Astrocyte (in vitro differentiated cells and primary cell): Measurements from ENCODE around the gene ZNF385C. TPM values are rescaled to one million over a fixed set of nuclear protein-coding genes. Genes with fewer than 3 reads are reported as not detected.

Source experiments
- DNase-seq: peaks from one replicate; pipeline ENCODE4 v3.0.0-alpha.2; 2010; ENCODE audit warnings: low read depth
- FAIRE-seq: peaks from 2 replicates; lab custom pipeline; 2011; peaks lifted over from hg19 to GRCh38; lab: Jason Lieb, UNC
- H2AFZ ChIP-seq: 2 replicates; pipeline ENCODE4 v1.6.0; 2012; ENCODE audit warnings: low read depth, low read length, inconsistent platforms
- H3K27ac ChIP-seq: 2 replicates; pipeline ENCODE4 v1.5.1; 2011; ENCODE audit warnings: low read depth, low read length, inconsistent platforms
- H3K27me3 ChIP-seq: 2 replicates; pipeline ENCODE4 v1.6.0; 2011; ENCODE audit warnings: low read length, inconsistent platforms; ENCODE audit not compliant: insufficient read depth
- H3K36me3 ChIP-seq: 2 replicates; pipeline ENCODE4 v1.5.1; 2011; ENCODE audit warnings: low read length, inconsistent platforms; ENCODE audit not compliant: insufficient read depth
- H3K4me1 ChIP-seq: 2 replicates; pipeline ENCODE4 v1.5.1; 2011; ENCODE audit warnings: low read length, inconsistent platforms; ENCODE audit not compliant: insufficient read depth
- H3K4me2 ChIP-seq: 2 replicates; pipeline ENCODE4 v1.6.0; 2012; ENCODE audit warnings: low read length, inconsistent platforms
- H3K4me3 ChIP-seq: 2 replicates; pipeline ENCODE4 v1.5.1; 2011; ENCODE audit warnings: low read depth, mild to moderate bottlenecking, low read length, inconsistent platforms; ENCODE audit not compliant: insufficient read depth
- H3K79me2 ChIP-seq: 2 replicates; pipeline ENCODE4 v1.6.0; 2012; ENCODE audit warnings: mild to moderate bottlenecking, low read length, inconsistent platforms; ENCODE audit not compliant: insufficient read depth
- H3K9ac ChIP-seq: 2 replicates; pipeline ENCODE4 v1.6.0; 2012; ENCODE audit warnings: mild to moderate bottlenecking, low read length, inconsistent platforms
- H3K9me3 ChIP-seq: 2 replicates; pipeline ENCODE4 v1.5.1; 2012; ENCODE audit warnings: low read depth, mild to moderate bottlenecking, low read length, inconsistent platforms; ENCODE audit not compliant: insufficient read depth
- H4K20me1 ChIP-seq: 2 replicates; pipeline ENCODE4 v1.6.0; 2012; ENCODE audit warnings: low read length, inconsistent platforms; ENCODE audit not compliant: insufficient read depth
- H3K27ac Mint-ChIP-seq: one replicate; pipeline ENCODE4 v1.8.0; 2021; ENCODE audit warnings: mild to moderate bottlenecking, mixed read lengths; ENCODE audit not compliant: unreplicated experiment
- H3K27me3 Mint-ChIP-seq: one replicate; pipeline ENCODE4 v1.8.0; 2021; ENCODE audit warnings: low read depth, mixed read lengths; ENCODE audit not compliant: unreplicated experiment
- H3K36me3 Mint-ChIP-seq: one replicate; pipeline ENCODE4 v1.8.0; 2021; ENCODE audit warnings: low read depth, mixed read lengths; ENCODE audit not compliant: unreplicated experiment
- H3K4me1 Mint-ChIP-seq: one replicate; pipeline ENCODE4 v1.8.0; 2021; ENCODE audit warnings: low read depth, mixed read lengths; ENCODE audit not compliant: unreplicated experiment
- H3K4me3 Mint-ChIP-seq: one replicate; pipeline ENCODE4 v1.8.0; 2021; ENCODE audit warnings: mild to moderate bottlenecking, moderate library complexity, mixed read lengths; ENCODE audit not compliant: unreplicated experiment
- H3K9me3 Mint-ChIP-seq: one replicate; pipeline ENCODE4 v1.8.0; 2021; ENCODE audit warnings: mild to moderate bottlenecking, mixed read lengths; ENCODE audit not compliant: unreplicated experiment
- EZH2 ChIP-seq: IDR thresholded peaks from 2 replicates; pipeline ENCODE4 v1.6.1; 2012; ENCODE audit warnings: mild to moderate bottlenecking, low read length, inconsistent platforms; ENCODE audit not compliant: insufficient read depth
- total RNA-seq: library from RNA; stranded (reverse); gene quantifications from 2 replicates; pipeline ENCODE4 v1.2.1, GENCODE V29; 2021
- TF ChIP-seq, protein P1 (sequence below): IDR thresholded peaks from 2 replicates; pipeline ENCODE4 v1.5.1; 2011; ENCODE audit warnings: low read depth, mild to moderate bottlenecking, inconsistent platforms, low read length, moderate library complexity; ENCODE audit not compliant: insufficient read depth

The ZNF385C gene
- total RNA-seq, 1 donor from 2014 or later = 0.39 TPM

DNA sequence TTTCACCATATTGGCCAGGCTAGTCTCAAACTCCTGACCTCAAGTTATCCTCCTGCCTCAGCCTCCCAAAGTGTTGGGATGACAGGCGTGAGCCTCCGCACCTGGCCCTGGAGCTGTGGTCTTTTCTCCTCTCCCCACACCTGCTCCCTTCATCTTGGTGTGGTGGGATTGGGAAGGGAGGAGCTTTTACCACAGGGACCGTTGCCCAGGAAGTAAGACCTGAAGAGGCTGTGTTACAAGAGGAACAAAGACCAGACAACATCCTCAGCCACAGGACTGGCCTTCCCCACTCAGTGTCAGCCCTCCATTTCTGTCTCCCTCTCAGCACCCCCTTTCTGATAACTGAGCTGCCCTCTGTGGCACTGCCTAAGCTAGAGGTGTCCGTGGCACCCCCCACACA lies 38.5 kb downstream of the ZNF385C start:
- Histone ChIP-seq H3K27me3 (peaks cover 6% of the 10 kb centered on the region), H3K4me3 (no peak overlapping the region), H3K4me2 (no peak overlapping the region), H3K9ac (no peak overlapping the region), H3K4me1 (no peaks in the 10 kb centered on the region), H3K9me3 (no peaks in the 10 kb centered on the region), H3K79me2 (no peaks in the 10 kb centered on the region), H4K20me1 (no peaks in the 10 kb centered on the region), H3K27ac (no peak overlapping the region), H2AFZ (no peak overlapping the region), H3K36me3 (no peaks in the 10 kb centered on the region)
- Mint-ChIP-seq H3K4me1 (peaks cover 6% of the 10 kb centered on the region), H3K4me3 (no peak overlapping the region), H3K9me3 (peaks cover 2% of the 10 kb centered on the region), H3K27ac (no peak overlapping the region), H3K27me3 (peaks cover 38% of the 10 kb centered on the region), H3K36me3 (peaks cover 2% of the 10 kb centered on the region)
- DNase-seq (no peak), FAIRE-seq (no peak)
- TF ChIP-seq, protein P1, sequence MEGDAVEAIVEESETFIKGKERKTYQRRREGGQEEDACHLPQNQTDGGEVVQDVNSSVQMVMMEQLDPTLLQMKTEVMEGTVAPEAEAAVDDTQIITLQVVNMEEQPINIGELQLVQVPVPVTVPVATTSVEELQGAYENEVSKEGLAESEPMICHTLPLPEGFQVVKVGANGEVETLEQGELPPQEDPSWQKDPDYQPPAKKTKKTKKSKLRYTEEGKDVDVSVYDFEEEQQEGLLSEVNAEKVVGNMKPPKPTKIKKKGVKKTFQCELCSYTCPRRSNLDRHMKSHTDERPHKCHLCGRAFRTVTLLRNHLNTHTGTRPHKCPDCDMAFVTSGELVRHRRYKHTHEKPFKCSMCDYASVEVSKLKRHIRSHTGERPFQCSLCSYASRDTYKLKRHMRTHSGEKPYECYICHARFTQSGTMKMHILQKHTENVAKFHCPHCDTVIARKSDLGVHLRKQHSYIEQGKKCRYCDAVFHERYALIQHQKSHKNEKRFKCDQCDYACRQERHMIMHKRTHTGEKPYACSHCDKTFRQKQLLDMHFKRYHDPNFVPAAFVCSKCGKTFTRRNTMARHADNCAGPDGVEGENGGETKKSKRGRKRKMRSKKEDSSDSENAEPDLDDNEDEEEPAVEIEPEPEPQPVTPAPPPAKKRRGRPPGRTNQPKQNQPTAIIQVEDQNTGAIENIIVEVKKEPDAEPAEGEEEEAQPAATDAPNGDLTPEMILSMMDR = no peak
- TF ChIP-seq EZH2 = no peak

DNA sequence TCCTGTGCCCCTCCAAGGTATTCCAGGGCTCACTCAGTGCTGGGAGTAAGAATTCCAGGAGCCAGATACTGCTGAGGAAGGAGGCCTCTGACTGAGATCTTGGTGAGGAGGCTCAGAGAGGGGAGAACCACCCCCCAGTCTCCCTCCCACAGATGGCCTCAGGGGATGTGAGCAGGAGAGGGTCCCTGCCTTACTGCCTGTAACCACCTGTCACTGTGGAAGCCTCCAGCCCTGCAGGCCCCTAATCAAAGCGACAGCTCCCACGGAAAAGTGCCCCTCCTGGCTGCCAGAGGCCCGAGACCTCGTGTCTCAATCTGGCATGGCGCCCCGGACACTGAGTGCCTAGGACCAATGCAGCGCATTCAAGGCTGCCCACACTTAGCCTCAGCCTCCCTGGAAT lies 40.2 kb downstream of the ZNF385C start:
- no peak overlapping the region for H3K27ac Mint-ChIP-seq
- Histone ChIP-seq H3K9ac (no peak overlapping the region), H3K9me3 (no peaks in the 10 kb centered on the region), H3K27me3 (peaks cover 19% of the 10 kb centered on the region), H2AFZ (no peak overlapping the region), H3K4me2 (no peak overlapping the region), H3K36me3 (no peaks in the 10 kb centered on the region), H3K4me3 (no peak overlapping the region), H3K27ac (no peak overlapping the region), H3K4me1 (no peaks in the 10 kb centered on the region), H3K79me2 (no peaks in the 10 kb centered on the region), H4K20me1 (no peaks in the 10 kb centered on the region)
- no peak for FAIRE-seq
- H3K36me3 Mint-ChIP-seq = peaks cover 2% of the 10 kb centered on the region
- no peaks in the 10 kb centered on the region for H3K9me3 Mint-ChIP-seq
- peaks cover 47% of the 10 kb centered on the region for H3K27me3 Mint-ChIP-seq
- no peak for TF ChIP-seq EZH2
- TF ChIP-seq, protein P1 = no peak
- DNase-seq = no peak
- no peak overlapping the region for H3K4me3 Mint-ChIP-seq
- H3K4me1 Mint-ChIP-seq = peaks cover 2% of the 10 kb centered on the region

DNA sequence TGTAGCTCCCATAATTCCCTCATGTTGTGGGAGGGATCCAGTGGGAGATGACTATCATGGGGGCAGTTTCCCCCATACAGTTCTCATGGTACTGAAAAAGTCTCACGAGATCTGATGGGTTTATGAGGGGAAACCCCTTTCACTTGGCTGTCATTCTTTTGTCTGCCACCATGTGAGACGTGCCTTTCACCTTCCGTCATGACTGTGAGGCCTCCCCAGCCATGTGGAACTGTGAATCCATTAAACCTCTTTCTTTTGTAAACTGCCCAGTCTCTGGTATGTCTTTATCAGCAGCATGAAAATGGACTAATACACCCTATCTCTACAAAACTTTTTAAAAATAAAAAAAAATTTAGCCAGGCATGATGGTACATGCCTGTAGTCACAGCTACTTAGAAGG lies 41.6 kb downstream of the ZNF385C start:
- Histone ChIP-seq H3K4me2 (no peak overlapping the region), H4K20me1 (no peaks in the 10 kb centered on the region), H3K79me2 (no peaks in the 10 kb centered on the region), H3K4me1 (no peaks in the 10 kb centered on the region), H3K4me3 (no peak overlapping the region), H3K27ac (no peak overlapping the region), H3K9ac (no peak overlapping the region), H2AFZ (no peak overlapping the region), H3K9me3 (no peaks in the 10 kb centered on the region), H3K27me3 (peaks cover 29% of the 10 kb centered on the region), H3K36me3 (no peaks in the 10 kb centered on the region)
- Mint-ChIP-seq H3K9me3 (no peaks in the 10 kb centered on the region), H3K4me1 (peaks cover 2% of the 10 kb centered on the region), H3K27ac (no peak overlapping the region), H3K27me3 (peaks cover 52% of the 10 kb centered on the region), H3K4me3 (no peak overlapping the region), H3K36me3 (peaks cover 2% of the 10 kb centered on the region)
- DNase-seq = no peak
- TF ChIP-seq EZH2 = no peak
- TF ChIP-seq, protein P1 = no peak
- FAIRE-seq = no peak
